Measurements from ENCODE around the gene GRIK3.

GRIK3 gene

GRCh38 chr1:36973056-36973455, 61.3 kb downstream of the GRIK3 start:
- H3K4me3 ChIP-seq (ENCODE audit: low read length, poor library complexity, severe bottlenecking): no peak overlapping the region
- no peaks in the 10 kb centered on the region for H3K4me1 ChIP-seq (ENCODE audit: insufficient read depth, low read length, poor library complexity, severe bottlenecking)
- H3K79me2 ChIP-seq (ENCODE audit: insufficient read depth, low read length): no peaks in the 10 kb centered on the region

GRCh38 chr1:36971852-36972618, 62.3 kb downstream of the GRIK3 start:
- Histone ChIP-seq H3K9ac (ENCODE audit: low read depth, low read length, poor library complexity, severe bottlenecking) (no peak overlapping the region), H2AFZ (ENCODE audit: low read length) (no peak overlapping the region), H4K20me1 (ENCODE audit: insufficient read depth, low read length, poor library complexity, severe bottlenecking) (no peaks in the 10 kb centered on the region), H3K79me2 (ENCODE audit: insufficient read depth, low read length) (no peaks in the 10 kb centered on the region), H3K36me3 (ENCODE audit: insufficient read depth, low read length) (no peaks in the 10 kb centered on the region), H3K4me3 (ENCODE audit: low read length, poor library complexity, severe bottlenecking) (no peak overlapping the region), H3K9me3 (ENCODE audit: insufficient read depth, low read depth, low read length) (no peaks in the 10 kb centered on the region; the same call in 1 of the 2 replicates), H3K4me1 (ENCODE audit: insufficient read depth, low read length, poor library complexity, severe bottlenecking) (no peaks in the 10 kb centered on the region), H3K9me2 (replicated peaks; ENCODE audit: low read depth, low read length) (no peaks in the 10 kb centered on the region), H3K4me2 (ENCODE audit: low read depth, low read length, poor library complexity, severe bottlenecking) (no peak overlapping the region), H3K27me3 (ENCODE audit: insufficient read depth, low read length, poor library complexity, severe bottlenecking) (no peaks in the 10 kb centered on the region), H3F3A (ENCODE audit: low read depth) (no peaks in the 10 kb centered on the region)
- no peak for TF ChIP-seq EZH2phosphoT487 (IDR thresholded peaks at IDR 0.05; ENCODE audit: borderline replicate concordance)
- no peak for TF ChIP-seq CTCF (conservative IDR thresholded peaks at IDR 0.05; ENCODE audit: low read length)

More at GRCh38 chr1:36973056-36973455, 61.3 kb downstream of the GRIK3 start:
- Histone ChIP-seq H3K4me2 (ENCODE audit: low read depth, low read length, poor library complexity, severe bottlenecking) (no peak overlapping the region), H2AFZ (ENCODE audit: low read length) (no peak overlapping the region), H3K36me3 (ENCODE audit: insufficient read depth, low read length) (no peaks in the 10 kb centered on the region), H3K27me3 (ENCODE audit: insufficient read depth, low read length, poor library complexity, severe bottlenecking) (no peaks in the 10 kb centered on the region), H3K9me3 (ENCODE audit: insufficient read depth, low read depth, low read length) (no peaks in the 10 kb centered on the region; the same call in 1 of the 2 replicates), H4K20me1 (ENCODE audit: insufficient read depth, low read length, poor library complexity, severe bottlenecking) (no peaks in the 10 kb centered on the region), H3F3A (ENCODE audit: low read depth) (no peaks in the 10 kb centered on the region), H3K9ac (ENCODE audit: low read depth, low read length, poor library complexity, severe bottlenecking) (no peak overlapping the region), H3K9me2 (replicated peaks; ENCODE audit: low read depth, low read length) (no peaks in the 10 kb centered on the region)
- TF ChIP-seq EZH2phosphoT487 (IDR thresholded peaks at IDR 0.05; ENCODE audit: borderline replicate concordance) (no peak), CTCF (conservative IDR thresholded peaks at IDR 0.05; ENCODE audit: low read length) (no peak)

GRCh38 chr1:36968730-36969129, 65.6 kb downstream of the GRIK3 start:
- Histone ChIP-seq H2AFZ (ENCODE audit: low read length) (no peak overlapping the region), H3K9ac (ENCODE audit: low read depth, low read length, poor library complexity, severe bottlenecking) (no peak overlapping the region), H3K79me2 (ENCODE audit: insufficient read depth, low read length) (no peaks in the 10 kb centered on the region), H3K36me3 (ENCODE audit: insufficient read depth, low read length) (no peaks in the 10 kb centered on the region), H4K20me1 (ENCODE audit: insufficient read depth, low read length, poor library complexity, severe bottlenecking) (no peaks in the 10 kb centered on the region), H3K9me3 (ENCODE audit: insufficient read depth, low read depth, low read length) (no peaks in the 10 kb centered on the region; the same call in 1 of the 2 replicates), H3K9me2 (replicated peaks; ENCODE audit: low read depth, low read length) (no peaks in the 10 kb centered on the region), H3F3A (ENCODE audit: low read depth) (no peaks in the 10 kb centered on the region), H3K4me3 (ENCODE audit: low read length, poor library complexity, severe bottlenecking) (no peak overlapping the region), H3K4me1 (ENCODE audit: insufficient read depth, low read length, poor library complexity, severe bottlenecking) (no peaks in the 10 kb centered on the region), H3K27me3 (ENCODE audit: insufficient read depth, low read length, poor library complexity, severe bottlenecking) (no peaks in the 10 kb centered on the region), H3K4me2 (ENCODE audit: low read depth, low read length, poor library complexity, severe bottlenecking) (no peak overlapping the region)
- TF ChIP-seq EZH2phosphoT487 (IDR thresholded peaks at IDR 0.05; ENCODE audit: borderline replicate concordance) (no peak), CTCF (conservative IDR thresholded peaks at IDR 0.05; ENCODE audit: low read length) (no peak)

Data from Loucy (cell line).